HEK293 (cell line): ENCODE measurements around the gene MCEMP1.

Source experiments
- CTCF ChIA-PET: fragments of 350-600 bp; formaldehyde crosslinking; extraction: SDS; loops from one replicate; lab custom pipeline; 2021; ENCODE audit warnings: antibody characterized with exemption; lab: Yijun Ruan, JAX
- POLR2A ChIA-PET: fragments of 300-600 bp; formaldehyde crosslinking; extraction: SDS; loops from one replicate; lab custom pipeline; 2020; ENCODE audit warnings: antibody characterized with exemption, inconsistent platforms; lab: Yijun Ruan, JAX
- H3K27ac ChIP-seq: fragments of 200-500 bp; sonication (Bioruptor generic); 2 replicates; pipeline ENCODE4 v1.5.1; 2014; ENCODE audit warnings: low read depth, low read length, control low read depth, inconsistent platforms; ENCODE audit errors: extremely low read depth
- H3K36me3 ChIP-seq, 2 experiments: fragments of 200-500 bp in 1 of 2; sonication (Bioruptor generic) in 1 of 2; 1 replicate in 1 of 2; 2 replicates in 1 of 2; pipeline ENCODE4 v1.5.1; 2014 to 2017; ENCODE audit warnings: inconsistent platforms in 2 of 2, low read length in 2 of 2; ENCODE audit not compliant: control insufficient read depth in 2 of 2, insufficient read depth in 1 of 2
- H3K4me1 ChIP-seq: fragments of 200-500 bp; sonication (Bioruptor generic); 2 replicates; pipeline ENCODE4 v1.5.1; 2014; ENCODE audit warnings: mild to moderate bottlenecking, low read length, inconsistent platforms; ENCODE audit not compliant: control insufficient read depth, insufficient read depth
- H3K4me3 ChIP-seq: 2 replicates; pipeline ENCODE4 v1.5.1; 2011; ENCODE audit warnings: low read depth, mild to moderate bottlenecking, control low read depth, low read length, moderate library complexity
- H3K9me3 ChIP-seq: fragments of 200-500 bp; sonication (Bioruptor generic); 2 replicates; pipeline ENCODE4 v1.5.1; 2014; ENCODE audit warnings: low read depth, low read length, inconsistent platforms; ENCODE audit not compliant: control insufficient read depth, insufficient read depth
- GFI1B ChIP-seq: fragments of 450-650 bp; formaldehyde crosslinking; IDR thresholded peaks from 2 replicates; pipeline ENCODE4 v1.5.1; 2016; ENCODE audit warnings: missing biosample characterization, missing genetic modification characterization
- MZF1 ChIP-seq: fragments of 450-650 bp; formaldehyde crosslinking; IDR thresholded peaks from 2 replicates; pipeline ENCODE4 v1.5.1; 2017; ENCODE audit warnings: missing biosample characterization, missing genetic modification characterization, borderline replicate concordance
- RBAK ChIP-seq: fragments of 450-650 bp; formaldehyde crosslinking; IDR thresholded peaks from 2 replicates; pipeline ENCODE4 v1.5.1; 2016; ENCODE audit warnings: missing biosample characterization, missing genetic modification characterization
- SCRT2 ChIP-seq: fragments of 450-650 bp; formaldehyde crosslinking; IDR thresholded peaks from 2 replicates; pipeline ENCODE4 v1.5.1; 2016; ENCODE audit warnings: missing biosample characterization, missing genetic modification characterization
- YY2 ChIP-seq: fragments of 450-650 bp; formaldehyde crosslinking; IDR thresholded peaks from 2 replicates; pipeline ENCODE4 v1.5.1; 2016; ENCODE audit warnings: missing biosample characterization, missing genetic modification characterization
- ZBTB1 ChIP-seq: fragments of 450-650 bp; formaldehyde crosslinking; IDR thresholded peaks from 2 replicates; pipeline ENCODE4 v1.5.1; 2016; ENCODE audit warnings: missing biosample characterization, missing genetic modification characterization
- ZBTB26 ChIP-seq: fragments of 450-650 bp; formaldehyde crosslinking; optimal IDR thresholded peaks from 2 replicates; pipeline ENCODE3; 2016; ENCODE audit warnings: missing biosample characterization, mild to moderate bottlenecking, missing genetic modification characterization
- ZBTB6 ChIP-seq: fragments of 450-650 bp; formaldehyde crosslinking; IDR thresholded peaks from 2 replicates; pipeline ENCODE4 v1.5.1; 2017; ENCODE audit warnings: missing biosample characterization, missing genetic modification characterization
- ZFHX2 ChIP-seq: fragments of 450-650 bp; formaldehyde crosslinking; conservative IDR thresholded peaks from 2 replicates; pipeline ENCODE4 v1.5.1; 2016; ENCODE audit warnings: missing biosample characterization, missing genetic modification characterization
- ZNF16 ChIP-seq: fragments of 450-650 bp; formaldehyde crosslinking; IDR thresholded peaks from 2 replicates; pipeline ENCODE4 v1.5.1; 2016; ENCODE audit warnings: low read depth, missing biosample characterization, missing genetic modification characterization
- ZNF184 ChIP-seq: fragments of 450-650 bp; IDR thresholded peaks from 2 replicates; pipeline ENCODE4 v1.5.1; 2018; ENCODE audit warnings: missing biosample characterization, mild to moderate bottlenecking, missing genetic modification characterization
- ZNF513 ChIP-seq: fragments of 450-650 bp; IDR thresholded peaks from 2 replicates; pipeline ENCODE4 v1.5.1; 2018; ENCODE audit warnings: missing biosample characterization, missing genetic modification characterization
- ZNF610 ChIP-seq: fragments of 450-650 bp; formaldehyde crosslinking; IDR thresholded peaks from 2 replicates; pipeline ENCODE4 v1.5.1; 2016; ENCODE audit warnings: missing biosample characterization, missing genetic modification characterization, borderline replicate concordance
- ZNF621 ChIP-seq: fragments of 450-650 bp; formaldehyde crosslinking; IDR thresholded peaks from 2 replicates; pipeline ENCODE4 v1.5.1; 2017; ENCODE audit warnings: missing biosample characterization, missing genetic modification characterization
- ZNF776 ChIP-seq: fragments of 450-650 bp; formaldehyde crosslinking; IDR thresholded peaks from 2 replicates; pipeline ENCODE4 v1.5.0; 2017; ENCODE audit warnings: missing biosample characterization, missing genetic modification characterization, borderline replicate concordance
- ZNF791 ChIP-seq: fragments of 450-650 bp; formaldehyde crosslinking; IDR thresholded peaks from 2 replicates; pipeline ENCODE4 v1.5.1; 2016; ENCODE audit warnings: missing biosample characterization, missing genetic modification characterization
- ZSCAN18 ChIP-seq: fragments of 450-650 bp; formaldehyde crosslinking; IDR thresholded peaks from 2 replicates; pipeline ENCODE4 v1.5.1; 2016; ENCODE audit warnings: missing biosample characterization, missing genetic modification characterization
- ZSCAN23 ChIP-seq: fragments of 450-650 bp; formaldehyde crosslinking; IDR thresholded peaks from 2 replicates; pipeline ENCODE4 v1.5.1; 2016; ENCODE audit warnings: missing biosample characterization, missing genetic modification characterization

MCEMP1 gene

GRCh38 chr19:7670150-7670783 is 6.6 kb upstream of the MCEMP1 start:
- Histone ChIP-seq H3K27ac (no peak overlapping the region), H3K9me3 (no peaks in the 10 kb centered on the region), H3K4me3 (peak overlapping the region; percentile 20), H3K36me3 (no peaks in the 10 kb centered on the region), H3K4me1 (no peaks in the 10 kb centered on the region)
- TF ChIP-seq ZNF791 (tag by site-specific recombination) (no peak), ZBTB1 (no peak), ZBTB26 (tag by site-specific recombination) (peak; percentile 75), ZBTB6 (tag by site-specific recombination) (peak; percentile 61; the same call in 1 of the 2 replicates), ZFHX2 (tag by site-specific recombination) (0 out of 2 replicates have a peak, but pooled peaks have one; percentile 19), ZNF16 (tag by site-specific recombination) (no peak), ZNF776 (no peak), ZNF513 (tag by site-specific recombination) (peak; percentile 64), ZSCAN18 (tag by site-specific recombination) (no peak), ZSCAN23 (tag by site-specific recombination) (no peak), ZNF184 (tag by site-specific recombination) (no peak), YY2 (tag by site-specific recombination) (no peak), SCRT2 (peak; percentile 65; the same call in 1 of the 2 replicates), GFI1B (tag by site-specific recombination) (no peak)
- ChIA-PET CTCF (interaction anchor here (0.6 to 1.5 kb wide), 4 partner anchors 10 to 316 kb away, joined by 3 to 6 read pairs (median 4); partner anchors contain the start of gene TRAPPC5), POLR2A (interaction anchor here (0.6 kb wide), 1 partner anchor 11 kb away, joined by 4 read pairs; no protein-coding TSS in a partner anchor)

GRCh38 chr19:7670790-7671189 is 6.1 kb upstream of the MCEMP1 start:
- TF ChIP-seq ZNF621 (no peak), MZF1 (tag by site-specific recombination) (no peak), YY2 (tag by site-specific recombination) (no peak)
- H3K9me3 ChIP-seq, result no peaks in the 10 kb centered on the region
- ChIA-PET CTCF (interaction anchor here (1.5 kb wide), 1 partner anchor 10 kb away, joined by 6 read pairs; the partner anchor contains the start of gene TRAPPC5), POLR2A (no interaction called here)
- H3K27ac ChIP-seq, result no peak overlapping the region
- no peaks in the 10 kb centered on the region for H3K4me1 ChIP-seq
- H3K36me3 ChIP-seq, result no peaks in the 10 kb centered on the region
- H3K4me3 ChIP-seq, result no peak overlapping the region

GRCh38 chr19:7672522-7672921 is 4.4 kb upstream of the MCEMP1 start:
- H3K9me3 ChIP-seq, result no peaks in the 10 kb centered on the region
- TF ChIP-seq ZNF610 (peak; percentile 84; the same call in 1 of the 2 replicates), RBAK (tag by site-specific recombination) (no peak)
- CTCF ChIA-PET, result interaction anchor here (1.0 kb wide), 1 partner anchor 809 kb away, joined by 3 read pairs; no protein-coding TSS in a partner anchor
- no peaks in the 10 kb centered on the region for H3K36me3 ChIP-seq
- POLR2A ChIA-PET, result interaction anchor here (1.2 kb wide), 1 partner anchor 8 kb away, joined by 3 read pairs; the partner anchor contains the start of gene TRAPPC5
- no peaks in the 10 kb centered on the region for H3K4me1 ChIP-seq
- no peak overlapping the region for H3K27ac ChIP-seq
- no peak overlapping the region for H3K4me3 ChIP-seq
